SJSA1 (cell line): ENCODE measurements around the gene LCE5A. TPM values are rescaled to one million over a fixed set of nuclear protein-coding genes. Genes with fewer than 3 reads are reported as not detected.
"Not testable (repeated sequence)": the region's sequence is repeated elsewhere in the genome, so short reads cannot be mapped to it uniquely, and the experiment has no call there.

ENCODE experiments used
- DNase-seq, 2 experiments: peaks; one replicate each; pipeline ENCODE4 v3.0.0-alpha.2; 2015 to 2020; ENCODE audit warnings: low spot score in 2 of 2, low read depth in 1 of 2
- H3K27ac ChIP-seq: fragments of 250-450 bp; sonication (Bioruptor Pico); 2 replicates; pipeline ENCODE4 v1.5.1; 2020; ENCODE audit warnings: mild to moderate bottlenecking, moderate library complexity
- H3K27me3 ChIP-seq: fragments of 250-450 bp; sonication (Bioruptor Pico); replicated peaks from 2 replicates; pipeline ENCODE4 v1.5.1; 2020; ENCODE audit warnings: mild to moderate bottlenecking, moderate library complexity
- H3K36me3 ChIP-seq: fragments of 250-450 bp; sonication (Bioruptor Pico); 2 replicates; pipeline ENCODE4 v1.5.1; 2020; ENCODE audit warnings: mild to moderate bottlenecking
- H3K4me1 ChIP-seq: fragments of 250-450 bp; sonication (Bioruptor Pico); replicated peaks from 2 replicates; pipeline ENCODE4 v1.6.1; 2021; ENCODE audit warnings: mild to moderate bottlenecking
- H3K4me3 ChIP-seq: fragments of 250-450 bp; sonication (Bioruptor Pico); 2 replicates; pipeline ENCODE4 v1.5.1; 2020; ENCODE audit warnings: mild to moderate bottlenecking
- H3K9me3 ChIP-seq: fragments of 250-450 bp; sonication (Bioruptor Pico); replicated peaks from 2 replicates; pipeline ENCODE4 v1.5.1; 2020; ENCODE audit warnings: mild to moderate bottlenecking
- total RNA-seq: library from RNA; depleted of rRNA; stranded (reverse); fragments of >200 nt; shearing (Covaris generic); gene quantifications from 2 replicates; pipeline ENCODE4 v1.2.3, GENCODE V29; 2014; rRNA removed

LCE5A gene
- total RNA-seq = not detected in 2 replicates

DNA sequence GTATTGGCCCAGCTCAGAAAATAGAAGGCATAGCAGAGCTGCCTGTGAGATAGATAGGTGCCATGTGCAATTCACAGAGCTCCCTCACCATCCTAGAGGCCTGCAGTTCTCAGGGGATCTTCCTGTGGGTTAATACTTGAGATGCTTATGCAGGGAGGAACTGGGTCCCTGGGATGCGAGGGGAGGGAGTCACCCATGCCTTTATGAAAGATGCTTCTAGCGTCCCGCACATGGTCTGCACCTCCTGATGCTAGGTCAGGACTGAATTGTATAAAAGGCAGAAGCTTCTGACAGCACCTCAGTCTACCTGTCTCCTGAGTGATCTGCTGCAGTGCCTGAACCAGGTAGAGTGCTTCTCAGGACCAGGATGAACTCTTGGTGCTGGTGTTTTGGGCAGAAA lies at the start of gene LCE5A:
TSS of gene LCE5A (plus strand) at position 301 of the 400 bp plus-strand sequence. CDS start 732 bp downstream, outside the sequence.
- no peaks in the 10 kb centered on the region for H3K9me3 ChIP-seq
- no peaks in the 10 kb centered on the region for H3K36me3 ChIP-seq
- no peak for DNase-seq
- peaks cover 38% of the 10 kb centered on the region for H3K27me3 ChIP-seq
- H3K4me1 ChIP-seq = no peaks in the 10 kb centered on the region
- no peak within 1 kb of the TSS for H3K27ac ChIP-seq
- no peak within 1 kb of the TSS for H3K4me3 ChIP-seq

DNA sequence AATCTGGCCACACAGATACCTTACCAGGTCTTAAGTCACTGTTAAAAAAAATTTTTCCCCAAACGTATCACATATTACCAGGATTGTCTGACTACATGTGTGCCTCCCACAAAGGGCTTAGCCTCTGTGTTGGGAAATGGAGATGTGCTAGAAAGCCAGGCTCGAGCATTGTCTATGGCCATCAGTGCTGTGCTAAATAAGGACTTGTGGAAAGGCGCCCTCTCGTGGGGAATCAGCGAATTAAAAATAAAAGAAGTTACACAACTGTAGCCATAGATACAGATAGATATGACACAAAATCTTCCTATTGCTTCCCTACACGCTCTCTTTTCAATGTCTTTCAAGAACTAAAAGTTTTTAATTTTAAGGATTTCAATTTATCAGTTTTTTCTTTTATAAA lies 49.1 kb upstream of the LCE5A start:
- H3K9me3 ChIP-seq = no peaks in the 10 kb centered on the region
- H3K27me3 ChIP-seq = no peaks in the 10 kb centered on the region
- H3K4me1 ChIP-seq = no peaks in the 10 kb centered on the region
- peak; percentile 34 to 60 for DNase-seq
- no peaks in the 10 kb centered on the region for H3K36me3 ChIP-seq
- H3K4me3 ChIP-seq = no peak overlapping the region
- no peak overlapping the region for H3K27ac ChIP-seq

- no peaks in the 10 kb centered on the region for H3K4me1 ChIP-seq
- DNase-seq = no peak
- H3K27me3 ChIP-seq = no peaks in the 10 kb centered on the region
- H3K27ac ChIP-seq = no peak overlapping the region
- no peak overlapping the region for H3K4me3 ChIP-seq
- H3K36me3 ChIP-seq = no peaks in the 10 kb centered on the region
- H3K9me3 ChIP-seq = no peaks in the 10 kb centered on the region
These were observed 48.0 kb upstream of the LCE5A start for GRCh38 chr1:152462636-152463035.

- DNase-seq = no peak
- Histone ChIP-seq H3K36me3 (no peaks in the 10 kb centered on the region), H3K4me3 (no peak overlapping the region), H3K27ac (no peak overlapping the region), H3K4me1 (no peaks in the 10 kb centered on the region), H3K27me3 (peaks cover 5% of the 10 kb centered on the region; the same call in 1 of the 2 replicates), H3K9me3 (no peaks in the 10 kb centered on the region)
These were observed 44.4 kb upstream of the LCE5A start for GRCh38 chr1:152466217-152466616.

DNA sequence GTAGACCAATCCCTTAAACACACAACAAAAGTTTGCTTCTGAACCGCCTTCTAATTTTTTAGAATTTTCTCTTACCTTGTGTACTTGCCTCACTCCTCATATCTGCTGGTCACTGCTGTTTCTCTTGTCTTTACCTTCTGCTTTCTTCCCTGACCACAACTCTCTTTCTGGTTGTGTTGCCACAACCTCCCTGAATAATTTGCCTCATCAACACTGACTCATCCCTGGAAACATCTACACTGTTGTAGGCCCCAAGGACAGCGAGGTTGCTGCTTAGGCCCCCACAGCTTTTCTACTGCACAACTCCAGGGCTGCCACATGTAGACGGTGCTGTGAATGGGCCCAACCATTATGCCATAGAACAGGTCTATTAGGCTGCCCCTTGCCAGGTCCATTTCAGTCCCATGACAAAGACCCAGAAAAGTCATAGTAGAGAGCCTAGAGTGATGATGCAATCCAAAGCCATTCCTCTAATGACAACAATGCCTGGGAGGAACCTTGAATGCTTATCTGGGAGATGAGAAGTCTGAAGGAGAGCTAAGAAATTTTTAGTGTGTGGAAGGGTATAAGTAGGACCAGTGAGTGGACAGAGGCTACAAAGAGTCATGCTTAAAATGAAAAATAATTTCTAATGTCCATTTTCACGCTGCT lies 36.6 kb upstream of the LCE5A start:
- Histone ChIP-seq H3K27me3 (peaks cover 5% of the 10 kb centered on the region; the same call in 1 of the 2 replicates), H3K4me1 (no peaks in the 10 kb centered on the region), H3K27ac (no peak overlapping the region), H3K9me3 (0 out of 2 replicates have a peak, but pooled peaks cover 7% of the 10 kb centered on the region), H3K36me3 (no peaks in the 10 kb centered on the region), H3K4me3 (no peak overlapping the region)
- DNase-seq = no peak

DNA sequence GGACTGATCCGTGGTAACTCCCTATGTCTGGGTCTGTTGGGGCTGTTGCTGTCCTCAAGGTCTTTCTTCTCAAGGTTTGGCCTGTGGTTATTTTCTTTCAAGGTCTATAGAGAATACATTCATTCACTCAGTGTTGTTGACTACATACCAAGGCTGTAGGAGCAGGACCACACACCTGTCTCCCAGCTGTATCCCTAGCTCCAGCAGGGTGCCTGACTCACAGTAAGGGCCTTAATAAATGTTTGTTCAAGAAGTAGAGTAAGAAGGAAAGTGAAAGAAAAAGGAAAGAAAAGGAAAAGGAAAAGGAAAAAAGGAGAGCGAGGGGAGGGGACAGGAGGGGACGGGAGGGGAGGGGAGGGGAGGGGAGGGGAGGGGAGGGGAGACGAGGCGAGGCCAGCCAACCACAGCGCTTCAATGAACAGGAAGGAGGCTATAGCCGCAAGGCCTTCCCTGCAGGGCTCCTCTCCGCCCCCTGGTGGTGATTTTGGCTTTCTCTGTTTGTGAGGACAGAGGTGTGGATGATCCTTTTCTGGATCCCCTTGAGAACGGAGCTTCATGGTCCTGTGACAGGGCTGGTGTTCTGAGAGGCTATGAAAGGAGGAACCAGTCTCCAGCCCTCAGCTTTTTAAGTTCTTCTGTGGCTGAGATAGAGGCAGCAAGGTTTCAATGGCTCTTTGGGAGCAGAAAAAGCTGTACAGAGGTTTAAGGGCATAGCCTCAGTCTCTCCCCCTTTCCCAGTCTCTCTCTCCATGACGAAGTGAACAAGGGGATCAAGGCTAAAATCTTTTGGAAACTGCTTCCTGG lies 30.6 kb upstream of the LCE5A start:
- Histone ChIP-seq H3K36me3 (no peaks in the 10 kb centered on the region), H3K27ac (no peak overlapping the region), H3K9me3 (0 out of 2 replicates have a peak, but pooled peaks cover 7% of the 10 kb centered on the region), H3K4me1 (no peaks in the 10 kb centered on the region), H3K4me3 (no peak overlapping the region), H3K27me3 (0 out of 2 replicates have a peak, but pooled peaks cover 3% of the 10 kb centered on the region)
- DNase-seq = peak; percentile 30 to 80

- no peak for DNase-seq
- no peaks in the 10 kb centered on the region for H3K9me3 ChIP-seq
- no peaks in the 10 kb centered on the region for H3K4me1 ChIP-seq
- H3K36me3 ChIP-seq = no peaks in the 10 kb centered on the region
- H3K27me3 ChIP-seq = 0 out of 2 replicates have a peak, but pooled peaks cover 3% of the 10 kb centered on the region
- no peak overlapping the region for H3K4me3 ChIP-seq
- no peak overlapping the region for H3K27ac ChIP-seq
These were observed 28.5 kb upstream of the LCE5A start for GRCh38 chr1:152481869-152482664.

DNA sequence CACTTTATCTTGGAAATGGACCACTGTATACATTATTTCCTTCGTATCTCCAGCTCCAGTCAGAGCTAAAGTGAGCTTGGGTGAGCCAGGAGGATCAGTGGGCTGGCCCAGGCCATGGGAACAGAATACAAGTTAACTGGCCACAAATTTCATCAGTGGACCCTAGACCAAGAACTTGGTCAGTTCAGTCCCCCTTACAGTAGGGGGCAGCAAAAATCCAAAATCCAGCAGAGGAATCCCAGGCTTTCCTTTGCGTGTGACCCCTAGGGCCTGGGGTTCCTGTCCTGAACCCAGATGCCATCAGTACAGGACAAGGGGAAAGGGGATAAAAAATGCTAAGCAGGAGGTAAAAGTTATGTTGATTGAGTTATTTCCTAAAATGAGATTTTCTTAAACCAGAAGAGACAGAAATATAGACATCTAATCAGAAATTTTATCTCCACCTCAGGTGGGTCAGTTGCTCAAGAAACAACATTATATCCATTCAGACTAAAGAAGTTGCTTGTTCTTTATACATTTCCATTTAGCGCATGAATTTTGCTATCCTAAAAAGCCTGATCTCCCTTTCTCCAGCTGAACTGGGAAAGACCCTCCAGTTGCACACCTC lies 24.1 kb upstream of the LCE5A start:
- H3K9me3 ChIP-seq = no peaks in the 10 kb centered on the region

DNA sequence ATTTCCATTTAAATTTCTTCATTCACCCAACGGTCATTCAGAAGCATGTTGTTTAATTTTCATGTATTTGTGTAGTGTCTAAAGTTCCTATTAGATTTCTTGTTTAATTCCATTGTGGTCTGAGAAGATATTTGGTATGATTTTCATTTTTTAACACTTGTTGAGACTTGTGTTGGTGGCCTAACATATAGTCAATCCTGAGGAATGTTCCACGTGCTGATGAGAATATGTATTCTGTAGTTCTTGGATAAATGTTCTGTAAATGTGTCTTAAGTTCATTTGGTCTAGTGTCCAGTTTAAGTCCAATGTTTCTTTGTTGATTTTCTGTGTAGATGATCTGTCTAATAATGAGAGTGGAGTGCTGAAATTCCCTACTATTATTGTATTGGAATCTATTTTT lies 22.7 kb upstream of the LCE5A start:
- no peak for DNase-seq

More for the DNA sequence above, 24.1 kb upstream of the LCE5A start:
- Histone ChIP-seq H3K36me3 (no peaks in the 10 kb centered on the region), H3K4me3 (no peak overlapping the region), H3K4me1 (no peaks in the 10 kb centered on the region), H3K27me3 (0 out of 2 replicates have a peak, but pooled peaks cover 3% of the 10 kb centered on the region), H3K27ac (no peak overlapping the region)
- no peak for DNase-seq

GRCh38 chr1:152491537-152491936 lies 19.1 kb upstream of the LCE5A start:
- not testable (repeated sequence) for H3K27ac ChIP-seq, DNase-seq, H3K4me1 ChIP-seq, H3K27me3 ChIP-seq, H3K9me3 ChIP-seq, H3K4me3 ChIP-seq, H3K36me3 ChIP-seq

More for the DNA sequence above, 22.7 kb upstream of the LCE5A start:
- no peak overlapping the region for H3K4me3 ChIP-seq
- H3K9me3 ChIP-seq = no peaks in the 10 kb centered on the region
- H3K27ac ChIP-seq = no peak overlapping the region
- 0 out of 2 replicates have a peak, but pooled peaks cover 3% of the 10 kb centered on the region for H3K27me3 ChIP-seq
- H3K4me1 ChIP-seq = no peaks in the 10 kb centered on the region
- H3K36me3 ChIP-seq = no peaks in the 10 kb centered on the region

GRCh38 chr1:152495066-152495675 lies 15.4 kb upstream of the LCE5A start:
- H3K4me1 ChIP-seq = no peaks in the 10 kb centered on the region
- H3K4me3 ChIP-seq = no peak overlapping the region
- no peaks in the 10 kb centered on the region for H3K9me3 ChIP-seq
- H3K27ac ChIP-seq = no peak overlapping the region
- no peaks in the 10 kb centered on the region for H3K36me3 ChIP-seq
- no peaks in the 10 kb centered on the region for H3K27me3 ChIP-seq
- peak in 1 of 2 experiments; percentile 24 for DNase-seq

DNA sequence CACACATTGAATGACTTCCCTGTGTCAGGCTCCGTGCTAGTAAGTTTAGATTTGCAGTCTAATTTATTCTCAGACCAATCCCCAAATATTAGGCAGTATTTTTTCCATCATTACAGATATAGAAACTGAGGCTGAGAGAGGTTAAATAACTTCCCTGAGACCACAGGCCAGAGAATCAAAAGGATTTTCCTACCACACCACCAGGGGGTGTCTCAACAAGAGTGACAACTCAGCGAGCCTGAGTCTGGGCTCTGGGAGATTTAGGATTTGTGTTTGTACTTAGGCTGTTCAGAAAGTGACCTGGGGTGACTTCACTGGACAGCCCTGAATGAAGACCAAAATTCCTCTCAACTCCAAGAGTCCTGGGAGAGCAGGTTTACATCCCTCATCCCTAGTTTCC lies 13.3 kb upstream of the LCE5A start:
- Histone ChIP-seq H3K9me3 (no peaks in the 10 kb centered on the region), H3K27ac (no peak overlapping the region), H3K4me3 (no peak overlapping the region), H3K36me3 (no peaks in the 10 kb centered on the region), H3K27me3 (no peaks in the 10 kb centered on the region), H3K4me1 (no peaks in the 10 kb centered on the region)
- no peak for DNase-seq

DNA sequence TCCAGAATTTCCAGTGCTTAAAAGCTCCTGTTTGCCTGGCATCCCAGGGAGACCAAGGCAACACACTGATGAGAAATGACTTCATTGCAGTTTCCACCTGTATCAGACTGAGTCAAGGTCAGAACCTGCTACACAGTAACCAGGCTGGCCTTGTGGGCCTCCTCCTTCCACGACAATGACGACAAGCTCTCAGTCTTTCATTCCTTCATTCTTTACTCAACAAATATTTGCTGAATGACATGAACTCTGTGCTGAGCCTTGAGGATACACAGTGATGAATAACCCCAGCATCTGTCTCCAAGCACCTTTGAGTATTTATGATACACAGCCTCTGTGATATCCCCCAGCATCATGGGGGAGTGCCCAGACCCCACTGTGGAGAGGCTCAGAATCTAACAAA lies 8.9 kb upstream of the LCE5A start:
- Histone ChIP-seq H3K36me3 (no peaks in the 10 kb centered on the region), H3K27me3 (peaks cover 5% of the 10 kb centered on the region; the same call in 1 of the 2 replicates), H3K4me1 (no peaks in the 10 kb centered on the region), H3K9me3 (no peaks in the 10 kb centered on the region), H3K27ac (no peak overlapping the region), H3K4me3 (no peak overlapping the region)
- no peak for DNase-seq
